HG03108 (cell line): ENCODE results near the gene LRP1B.

ENCODE experiments used
- ATAC-seq: cut with Tn5 transposase; IDR thresholded peaks from one replicate; pipeline ENCODE4 v1.9.1; 2021; ENCODE audit warnings: moderate library complexity; ENCODE audit not compliant: unreplicated experiment

The LRP1B gene

GRCh38 chr2:141526760-141527159 lies 604.1 kb downstream of the LRP1B start:
- ATAC-seq: no peak

GRCh38 chr2:141524777-141525176 lies 606.0 kb downstream of the LRP1B start:
- ATAC-seq: no peak

GRCh38 chr2:141523199-141523598 lies 607.6 kb downstream of the LRP1B start:
- no peak for ATAC-seq

- ATAC-seq: no peak
Measured at GRCh38 chr2:141522702-141523101, 608.1 kb downstream of the LRP1B start.

GRCh38 chr2:141522048-141522447 lies 608.8 kb downstream of the LRP1B start:
- no peak for ATAC-seq

- no peak for ATAC-seq
Measured at GRCh38 chr2:141519906-141520305, 610.9 kb downstream of the LRP1B start.

- no peak for ATAC-seq
Measured at GRCh38 chr2:141517852-141518421, 612.9 kb downstream of the LRP1B start.

- no peak for ATAC-seq
Measured at GRCh38 chr2:141517180-141517851, 613.5 kb downstream of the LRP1B start.

- ATAC-seq: no peak
Measured at GRCh38 chr2:141515931-141516330, 614.9 kb downstream of the LRP1B start.

- peak; percentile 99 for ATAC-seq
Measured at GRCh38 chr2:141513853-141514252, 617.0 kb downstream of the LRP1B start.

GRCh38 chr2:141508806-141509595 lies 621.8 kb downstream of the LRP1B start:
- ATAC-seq: no peak

GRCh38 chr2:141508086-141508752 lies 622.6 kb downstream of the LRP1B start:
- ATAC-seq: no peak

GRCh38 chr2:141506135-141506534 lies 624.7 kb downstream of the LRP1B start:
- no peak for ATAC-seq

- no peak for ATAC-seq
Measured at GRCh38 chr2:141501752-141502151, 629.1 kb downstream of the LRP1B start.

GRCh38 chr2:141499123-141499522 lies 631.7 kb downstream of the LRP1B start:
- no peak for ATAC-seq

GRCh38 chr2:141498561-141498960 lies 632.3 kb downstream of the LRP1B start:
- ATAC-seq: no peak

- ATAC-seq: no peak
Measured at GRCh38 chr2:141497272-141497671, 633.5 kb downstream of the LRP1B start.

GRCh38 chr2:141496810-141497209 lies 634.0 kb downstream of the LRP1B start:
- ATAC-seq: no peak

- no peak for ATAC-seq
Measured at GRCh38 chr2:141493936-141494335, 636.9 kb downstream of the LRP1B start.

GRCh38 chr2:141492816-141493215 lies 638.0 kb downstream of the LRP1B start:
- no peak for ATAC-seq

- ATAC-seq: no peak
Measured at GRCh38 chr2:141490886-141491285, 639.9 kb downstream of the LRP1B start.

- no peak for ATAC-seq
Measured at GRCh38 chr2:141482697-141483096, 648.1 kb downstream of the LRP1B start.
